Measurements from ENCODE around the gene ARHGAP40. TPM values are rescaled to one million over a fixed set of nuclear protein-coding genes. Genes with fewer than 3 reads are reported as not detected.

ARHGAP40 gene
- total and polyA plus RNA-seq, 2 experiments from 2014 or later = not detected

- Histone ChIP-seq H3K27me3 (peaks cover 44% of the 10 kb centered on the region), H3K36me3 (no peaks in the 10 kb centered on the region), H3K4me3 (no peak overlapping the region), H3K9me3 (ENCODE audit: low read depth) (no peaks in the 10 kb centered on the region), H3K4me1 (ENCODE audit: low read depth) (no peaks in the 10 kb centered on the region), H3K27ac (no peak overlapping the region)
- TF ChIP-seq CTCF (IDR thresholded peaks at IDR 0.05; ENCODE audit: low read depth, low read length) = no peak
- DNase-seq (ENCODE audit: low read depth in 1 of 2, low spot score in 1 of 2) = no peak
Observed at GRCh38 chr20:38685271-38685670, 83.7 kb downstream of the ARHGAP40 start.

- no peak overlapping the region for H3K4me3 ChIP-seq
Observed at GRCh38 chr20:38685853-38686473, 84.4 kb downstream of the ARHGAP40 start.

GRCh38 chr20:38692436-38693411, 91.1 kb downstream of the ARHGAP40 start:
- no peak for TF ChIP-seq CTCF (IDR thresholded peaks at IDR 0.05; ENCODE audit: low read depth, low read length)
- Histone ChIP-seq H3K4me3 (no peak overlapping the region), H3K9me3 (ENCODE audit: low read depth) (no peaks in the 10 kb centered on the region), H3K4me1 (ENCODE audit: low read depth) (no peaks in the 10 kb centered on the region), H3K36me3 (no peaks in the 10 kb centered on the region), H3K27ac (no peak overlapping the region), H3K27me3 (peaks cover 25% of the 10 kb centered on the region)
- DNase-seq (ENCODE audit: low read depth in 1 of 2, low spot score in 1 of 2) = peak; percentile 79 to 92

More at GRCh38 chr20:38685853-38686473, 84.4 kb downstream of the ARHGAP40 start:
- no peak for TF ChIP-seq CTCF (IDR thresholded peaks at IDR 0.05; ENCODE audit: low read depth, low read length)
- H3K27me3 ChIP-seq = peaks cover 44% of the 10 kb centered on the region
- H3K9me3 ChIP-seq (ENCODE audit: low read depth) = no peaks in the 10 kb centered on the region
- DNase-seq (ENCODE audit: low read depth in 1 of 2, low spot score in 1 of 2) = peak; percentile 69 to 83
- no peaks in the 10 kb centered on the region for H3K4me1 ChIP-seq (ENCODE audit: low read depth)
- H3K27ac ChIP-seq = no peak overlapping the region
- H3K36me3 ChIP-seq = no peaks in the 10 kb centered on the region

- Histone ChIP-seq H3K27me3 (peaks cover 26% of the 10 kb centered on the region), H3K4me1 (ENCODE audit: low read depth) (no peaks in the 10 kb centered on the region), H3K36me3 (no peaks in the 10 kb centered on the region), H3K27ac (no peak overlapping the region), H3K9me3 (ENCODE audit: low read depth) (no peaks in the 10 kb centered on the region), H3K4me3 (no peak overlapping the region)
- TF ChIP-seq CTCF (IDR thresholded peaks at IDR 0.05; ENCODE audit: low read depth, low read length) = no peak
- DNase-seq (ENCODE audit: low read depth in 1 of 2, low spot score in 1 of 2) = no peak
Observed at GRCh38 chr20:38697306-38697705, 95.7 kb downstream of the ARHGAP40 start.

- H3K27me3 ChIP-seq = peaks cover 26% of the 10 kb centered on the region
- no peak for DNase-seq (ENCODE audit: low read depth in 1 of 2, low spot score in 1 of 2)
- no peak for TF ChIP-seq CTCF (IDR thresholded peaks at IDR 0.05; ENCODE audit: low read depth, low read length)
Observed at GRCh38 chr20:38698541-38698940, 96.9 kb downstream of the ARHGAP40 start.

More at GRCh38 chr20:38698541-38698940, 96.9 kb downstream of the ARHGAP40 start:
- H3K4me3 ChIP-seq = no peak overlapping the region
- H3K9me3 ChIP-seq (ENCODE audit: low read depth) = no peaks in the 10 kb centered on the region
- no peak overlapping the region for H3K27ac ChIP-seq
- no peaks in the 10 kb centered on the region for H3K4me1 ChIP-seq (ENCODE audit: low read depth)
- H3K36me3 ChIP-seq = no peaks in the 10 kb centered on the region
